NCI-H187 (cell line): ENCODE data around the gene GYG2.
"Not testable (repeated sequence)": the region's sequence is repeated elsewhere in the genome, so short reads cannot be mapped to it uniquely, and the experiment has no call there.

Experiments
- DNase-seq, 2 experiments: peaks; one replicate each; lab custom pipeline; 2025; lab: John Stamatoyannopoulos, UW

GYG2 gene

GRCh38 chrX:2871831-2872230 lies 43.1 kb downstream of the GYG2 start:
- no peak for DNase-seq

GRCh38 chrX:2872671-2873277 lies 44.0 kb downstream of the GYG2 start:
- DNase-seq, result no peak

GRCh38 chrX:2874222-2875135 lies 45.7 kb downstream of the GYG2 start:
- DNase-seq, result no peak

GRCh38 chrX:2875136-2875481 lies 46.4 kb downstream of the GYG2 start:
- no peak for DNase-seq

GRCh38 chrX:2875798-2876399 lies 47.2 kb downstream of the GYG2 start:
- DNase-seq, result no peak

GRCh38 chrX:2878563-2878962 lies 49.8 kb downstream of the GYG2 start:
- no peak for DNase-seq

GRCh38 chrX:2879670-2880069 lies 50.9 kb downstream of the GYG2 start:
- DNase-seq, result no peak

- no peak for DNase-seq
Measured at GRCh38 chrX:2883770-2884169, 55.0 kb downstream of the GYG2 start.

GRCh38 chrX:2888309-2888708 lies 59.6 kb downstream of the GYG2 start:
- no peak for DNase-seq

GRCh38 chrX:2889045-2889605 lies 60.4 kb downstream of the GYG2 start:
- no peak for DNase-seq

- DNase-seq, result not testable (repeated sequence)
Measured at GRCh38 chrX:2889706-2890490, 61.2 kb downstream of the GYG2 start.

- not testable (repeated sequence) for DNase-seq
Measured at GRCh38 chrX:2890536-2891460, 62.1 kb downstream of the GYG2 start.

GRCh38 chrX:2892816-2893215 lies 64.1 kb downstream of the GYG2 start:
- DNase-seq, result no peak

- no peak for DNase-seq
Measured at GRCh38 chrX:2894885-2895292, 66.2 kb downstream of the GYG2 start.

- no peak for DNase-seq
Measured at GRCh38 chrX:2897311-2897689, 68.6 kb downstream of the GYG2 start.

GRCh38 chrX:2897690-2898623 lies 69.2 kb downstream of the GYG2 start:
- DNase-seq, result not testable (repeated sequence)

- DNase-seq, result no peak
Measured at GRCh38 chrX:2898846-2899512, 70.2 kb downstream of the GYG2 start.

- no peak for DNase-seq
Measured at GRCh38 chrX:2901367-2902036, 72.8 kb downstream of the GYG2 start.

GRCh38 chrX:2902841-2903240 lies 74.1 kb downstream of the GYG2 start:
- no peak for DNase-seq
